NCI-H1048 (cell line): ENCODE results near the gene EXOSC7.
"Not testable (repeated sequence)": the region's sequence is repeated elsewhere in the genome, so short reads cannot be mapped to it uniquely, and the experiment has no call there.

ENCODE experiments used
- DNase-seq: peaks from one replicate; lab custom pipeline; 2025; lab: John Stamatoyannopoulos, UW

Gene EXOSC7

GRCh38 chr3:44962621-44963393 is 13.2 kb upstream of the EXOSC7 start:
- no peak for DNase-seq

DNA sequence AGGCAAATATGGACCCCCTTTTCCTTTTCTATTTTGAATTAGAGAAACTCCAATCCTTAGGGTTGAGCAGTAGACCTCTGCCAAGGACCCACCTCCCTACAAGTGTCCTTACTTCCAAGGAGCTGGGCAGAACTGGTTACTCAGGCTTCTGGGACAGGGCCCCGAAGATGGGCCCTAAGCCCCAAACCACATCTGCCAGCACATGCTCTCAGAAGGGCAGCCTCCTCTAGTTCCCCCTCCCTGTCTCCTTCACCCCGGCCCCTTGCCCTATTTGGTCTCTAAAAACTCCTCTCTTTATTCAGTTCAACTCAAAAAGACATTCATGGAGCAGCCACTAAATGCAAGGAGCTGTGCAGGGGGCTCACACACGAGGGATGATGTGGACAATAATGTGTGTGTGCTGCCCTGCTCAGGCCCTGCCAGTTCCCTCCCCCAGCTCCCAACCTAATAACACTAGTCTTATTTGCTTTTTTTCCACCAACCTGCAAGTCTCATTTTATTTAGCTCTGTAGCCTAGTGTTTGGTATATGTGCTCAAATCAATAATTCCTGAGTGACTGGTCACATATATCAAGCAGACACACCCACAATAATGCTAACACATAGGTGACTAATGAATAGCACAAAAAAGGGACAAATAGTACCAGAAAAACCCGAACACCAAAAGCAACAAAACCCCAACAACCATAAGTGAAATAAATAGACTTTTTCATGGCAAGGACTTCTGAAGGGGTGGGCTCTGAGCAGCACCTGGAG is 12.3 kb upstream of the EXOSC7 start:
- no peak for DNase-seq

- no peak for DNase-seq
These were observed 10.9 kb upstream of the EXOSC7 start for GRCh38 chr3:44965165-44965564.

GRCh38 chr3:44966795-44967278 is 9.2 kb upstream of the EXOSC7 start:
- no peak for DNase-seq

DNA sequence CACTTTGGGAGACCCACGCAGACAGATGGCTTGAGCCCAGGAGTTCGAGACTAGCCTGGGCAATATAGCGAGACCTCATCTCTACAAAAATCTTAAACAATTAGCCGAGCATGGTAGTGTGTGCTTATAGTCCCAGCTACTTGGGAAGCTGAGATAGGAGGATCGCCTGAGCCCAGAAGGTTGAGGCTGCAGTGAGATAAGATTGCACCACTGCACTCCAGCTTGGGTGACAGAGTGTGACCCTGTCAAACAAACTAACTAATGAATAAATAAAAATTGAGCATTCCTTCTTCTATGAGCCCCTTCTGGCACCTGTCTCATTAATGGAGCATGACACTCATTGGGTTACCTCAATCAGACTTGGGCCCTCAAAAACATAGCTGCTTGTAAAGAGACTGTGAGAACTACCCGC is 7.6 kb upstream of the EXOSC7 start:
- DNase-seq: no peak

DNA sequence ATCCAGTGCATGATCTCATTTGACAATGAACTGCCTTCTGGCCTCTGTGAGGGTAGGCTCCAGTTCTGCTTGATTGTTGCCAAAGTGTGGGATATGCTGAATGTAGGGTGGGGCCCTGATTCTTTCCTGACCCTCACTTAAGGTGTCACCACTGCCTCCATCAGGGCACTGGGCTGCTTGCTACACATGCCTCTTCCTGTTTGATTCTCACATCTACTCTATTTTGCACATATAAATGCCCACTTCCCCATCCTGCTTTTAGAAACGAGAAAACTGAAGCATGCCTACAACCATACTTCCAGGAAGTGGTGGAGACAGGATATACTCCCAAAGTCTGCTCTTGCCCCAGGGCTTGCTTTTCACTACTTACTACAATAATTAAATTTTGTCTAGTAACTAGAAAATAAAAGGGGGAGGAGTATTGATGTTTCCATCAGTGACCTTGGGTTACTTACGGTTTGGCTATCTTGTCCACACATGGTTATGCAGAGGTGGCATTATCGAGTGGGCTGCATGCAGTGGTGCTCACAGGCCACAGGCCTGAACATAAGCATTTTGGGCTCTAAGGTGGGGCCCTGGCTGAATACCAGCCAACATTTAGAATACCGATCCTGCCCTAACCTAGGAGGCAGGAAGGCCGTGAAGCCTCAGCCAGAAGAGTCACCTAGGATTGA is 6.8 kb upstream of the EXOSC7 start:
- no peak for DNase-seq

DNA sequence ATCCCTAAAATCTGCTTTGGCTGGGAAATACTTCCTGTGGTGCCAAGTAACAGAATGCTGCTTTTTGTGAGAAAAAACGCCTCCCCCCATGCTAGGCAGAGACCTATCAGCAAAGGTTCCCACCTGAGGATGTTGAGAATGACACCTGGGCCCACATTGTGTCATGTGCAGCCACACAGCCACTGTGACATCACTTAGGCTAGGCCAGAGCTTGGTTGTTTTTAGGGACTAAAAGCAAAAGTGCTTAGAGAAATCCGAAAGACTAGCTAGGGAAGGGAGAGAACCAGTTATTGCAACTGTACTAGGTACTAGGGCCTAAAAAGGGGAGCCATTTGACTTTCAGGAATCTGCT is 6.2 kb upstream of the EXOSC7 start:
- DNase-seq: no peak

- DNase-seq: no peak
These were observed 5.0 kb upstream of the EXOSC7 start for GRCh38 chr3:44970926-44971490.

GRCh38 chr3:44974416-44974815 is 1.6 kb upstream of the EXOSC7 start:
- DNase-seq: no peak

- DNase-seq: no peak
These were observed 5.2 kb downstream of the EXOSC7 start for GRCh38 chr3:44981220-44981619.

DNA sequence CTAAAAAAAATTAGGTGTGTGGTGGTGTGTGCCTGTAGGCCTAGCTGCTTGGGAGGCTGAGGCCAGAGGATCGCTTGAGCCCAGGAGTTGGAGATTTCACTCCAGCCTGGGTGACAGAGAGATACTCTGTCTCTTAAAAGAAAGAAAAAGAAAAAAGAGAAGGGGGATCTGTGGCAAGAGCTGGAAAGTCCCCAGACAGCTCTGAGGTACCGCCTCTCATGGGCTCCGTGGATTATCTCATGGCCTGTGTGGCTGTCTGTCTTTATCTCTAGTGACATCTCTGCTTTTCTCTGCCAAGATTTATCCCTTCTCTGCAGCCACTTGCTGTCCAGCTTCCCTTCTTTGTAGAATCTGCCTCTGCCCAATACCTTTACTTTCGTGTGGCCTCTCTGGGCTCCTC is 5.7 kb downstream of the EXOSC7 start:
- no peak for DNase-seq

DNA sequence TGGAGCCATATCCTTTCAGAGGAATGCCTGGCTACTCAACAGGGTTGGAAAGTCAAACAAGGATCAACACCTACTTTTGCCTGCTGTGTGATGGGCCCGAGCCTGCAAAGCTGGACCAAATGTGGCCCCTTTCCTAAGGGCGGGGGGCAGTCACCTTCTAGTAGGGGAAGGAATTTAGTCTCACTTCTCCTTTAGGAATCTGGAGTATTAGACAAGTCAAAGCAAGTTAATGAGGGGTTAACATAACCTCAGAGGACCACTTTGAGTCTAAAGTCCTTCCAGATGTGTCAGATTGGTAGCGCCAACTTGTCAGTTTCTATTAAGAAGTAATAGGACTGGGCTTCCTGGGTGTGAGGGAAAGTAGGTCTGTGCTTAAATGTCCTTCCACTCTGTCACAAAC is 6.8 kb downstream of the EXOSC7 start:
- DNase-seq: no peak

GRCh38 chr3:44983484-44983941 is 7.5 kb downstream of the EXOSC7 start:
- DNase-seq: no peak

DNA sequence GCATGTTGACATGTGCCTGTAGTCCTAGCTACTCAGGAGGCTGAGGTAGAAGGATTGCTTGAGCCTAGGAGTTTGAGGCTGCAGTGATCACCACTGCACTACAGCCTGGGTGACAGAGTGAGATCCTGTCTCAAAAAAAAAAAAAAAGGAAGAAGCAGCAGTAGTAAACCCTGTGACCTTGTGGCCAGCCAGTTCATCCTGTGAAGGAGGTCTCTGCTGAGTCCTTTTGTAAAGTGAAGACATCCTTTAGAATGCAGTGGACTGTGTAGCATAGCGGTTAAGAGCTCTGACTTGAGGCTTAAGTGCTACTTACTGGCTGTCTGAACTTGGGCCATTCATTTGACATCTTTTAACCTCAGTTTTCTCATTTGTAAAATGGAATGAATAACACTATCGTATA is 8.3 kb downstream of the EXOSC7 start:
- DNase-seq: no peak

GRCh38 chr3:44986330-44986729 is 10.3 kb downstream of the EXOSC7 start:
- not testable (repeated sequence) for DNase-seq

GRCh38 chr3:44987332-44987731 is 11.3 kb downstream of the EXOSC7 start:
- no peak for DNase-seq

DNA sequence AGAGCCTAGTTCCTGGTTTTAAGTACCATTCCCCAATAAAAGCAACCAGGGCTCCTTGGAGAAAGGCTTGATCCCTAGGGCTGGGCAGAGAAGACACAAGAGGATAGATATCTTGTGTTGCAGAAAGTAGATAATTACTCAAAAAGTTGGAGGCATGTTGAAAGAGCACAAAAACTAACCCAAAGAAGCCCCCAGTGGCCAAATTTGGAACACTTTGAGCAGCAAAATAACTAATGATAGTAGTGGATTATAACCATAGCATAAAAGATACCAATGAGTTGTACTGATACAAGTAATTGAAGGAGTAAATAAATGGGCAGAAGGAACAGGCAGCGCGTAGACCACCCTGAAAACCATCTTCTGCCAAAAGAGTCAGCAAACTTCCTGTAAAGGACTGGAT is 12.0 kb downstream of the EXOSC7 start:
- no peak for DNase-seq

DNA sequence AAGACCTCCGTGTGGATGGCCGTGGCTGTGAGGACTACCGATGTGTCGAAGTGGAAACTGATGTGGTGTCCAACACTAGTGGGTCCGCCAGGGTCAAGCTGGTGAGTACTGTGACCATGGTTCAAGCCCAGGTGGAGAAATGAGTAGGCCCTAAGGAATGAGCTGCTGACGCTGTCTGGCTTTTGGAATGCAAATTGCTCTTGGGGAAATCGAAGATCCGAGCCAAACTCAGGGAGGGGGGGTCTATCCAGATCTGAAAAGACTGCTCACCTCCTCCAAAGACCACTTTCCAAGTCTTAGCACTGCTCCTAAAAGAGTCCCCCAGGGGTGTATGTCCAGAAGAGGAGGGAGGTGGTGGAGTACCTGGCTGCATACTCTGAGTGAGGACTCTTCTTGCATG is 13.1 kb downstream of the EXOSC7 start:
- no peak for DNase-seq

DNA sequence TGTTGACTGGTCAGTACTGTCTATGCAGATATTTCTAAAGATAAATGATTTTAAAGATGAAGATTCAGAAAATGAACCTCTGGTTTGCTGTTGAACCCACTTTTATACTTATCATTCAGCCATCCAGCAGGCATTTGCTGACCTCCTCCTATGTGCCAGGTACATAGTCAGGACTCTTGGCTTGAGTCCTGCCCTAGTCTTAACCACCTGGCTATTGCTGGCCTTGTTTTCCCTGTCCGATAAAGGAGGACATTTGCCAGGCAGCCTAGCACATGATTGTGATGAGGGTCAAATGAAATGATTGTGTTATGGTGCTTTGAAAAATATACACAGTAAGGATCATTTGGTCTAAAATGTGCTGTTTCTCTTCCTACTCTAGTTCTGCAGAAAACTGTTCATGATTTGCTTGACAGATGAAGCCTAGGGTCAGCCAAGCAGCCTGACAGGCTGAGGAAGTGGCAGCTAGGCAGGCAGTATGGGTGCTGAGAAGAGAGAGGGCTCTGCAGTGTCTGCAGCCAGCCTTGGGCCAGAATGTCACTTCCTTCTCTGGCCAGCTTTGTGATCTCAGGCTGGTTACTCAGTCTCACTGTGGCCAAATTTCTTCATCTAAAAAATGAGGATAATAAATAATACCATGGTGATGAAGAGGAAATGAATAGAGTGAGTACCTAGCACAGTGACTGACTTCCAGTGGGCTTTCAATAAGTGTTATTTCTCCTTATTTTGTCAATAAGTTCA is 13.8 kb downstream of the EXOSC7 start:
- no peak for DNase-seq

DNA sequence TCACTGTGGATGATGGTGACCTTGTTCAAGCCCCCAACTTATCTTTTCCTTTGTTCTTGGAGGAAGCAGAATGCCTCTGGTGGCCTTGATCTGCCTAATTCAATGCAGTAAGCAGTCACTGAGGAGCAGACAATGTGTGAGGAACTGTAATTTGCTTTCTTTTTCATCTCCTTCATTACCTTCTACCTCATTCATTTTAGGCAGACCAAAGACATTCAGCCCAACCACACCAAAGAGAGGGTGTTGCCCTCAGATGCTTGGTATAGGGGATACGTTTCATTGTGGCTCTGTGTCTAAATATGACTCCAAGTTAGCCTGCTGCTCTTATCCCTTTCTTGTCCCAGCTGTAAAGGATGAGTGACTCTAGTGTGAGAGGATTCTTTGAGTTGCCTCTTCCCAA is 15.3 kb downstream of the EXOSC7 start:
- DNase-seq: no peak

DNA sequence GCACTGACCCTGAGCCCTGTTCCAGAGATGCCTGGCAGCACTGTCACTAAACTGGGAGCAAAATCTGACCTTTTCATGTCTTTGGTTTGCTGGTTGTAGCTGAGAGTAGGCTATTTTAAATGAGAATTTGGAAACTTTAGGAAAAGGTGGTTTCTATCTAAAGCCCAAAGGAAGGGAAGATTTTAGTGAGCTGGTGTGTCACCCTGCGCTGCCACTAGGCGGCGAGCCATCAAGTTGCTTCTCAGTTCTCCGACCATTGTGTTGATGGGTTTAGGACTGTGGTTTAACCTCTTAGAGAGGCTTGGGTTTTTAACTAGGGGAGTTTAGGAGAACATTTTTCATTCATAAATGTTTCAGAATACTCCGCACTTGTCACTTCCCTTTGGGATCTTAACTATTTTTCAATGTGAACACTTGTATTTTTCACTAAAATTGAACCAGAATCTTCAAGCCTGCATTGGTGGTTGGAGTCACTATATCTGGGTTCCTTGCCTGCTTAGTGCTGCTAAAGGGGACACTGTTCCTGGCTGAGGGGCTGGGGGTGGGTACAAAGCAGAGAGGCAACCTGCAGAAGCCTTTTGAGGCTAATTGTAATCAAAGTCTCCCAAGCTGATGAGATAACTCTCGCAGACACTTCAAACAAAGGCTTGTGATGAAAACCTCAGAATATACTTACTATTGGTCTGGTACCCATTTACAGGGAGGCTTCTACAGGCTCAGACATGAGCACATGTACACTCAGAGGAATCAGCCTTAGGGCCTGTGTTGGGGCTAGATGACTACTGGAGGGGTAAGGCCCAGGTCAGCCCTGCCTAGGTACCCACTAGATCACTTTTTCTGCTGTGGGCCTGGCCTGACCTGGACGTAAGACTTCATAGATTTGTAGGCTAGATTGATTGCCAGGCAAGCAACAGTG is 16.8 kb downstream of the EXOSC7 start:
- no peak for DNase-seq
